Adipose tissue (tissue), 3 donors: Measurements from ENCODE around the gene LYRM7. TPM values are rescaled to one million over a fixed set of nuclear protein-coding genes. Genes with fewer than 3 reads are reported as not detected.
"Not testable (repeated sequence)": the region's sequence is repeated elsewhere in the genome, so short reads cannot be mapped to it uniquely, and the experiment has no call there.

Experiments
- H3K27ac ChIP-seq: one replicate; pipeline ENCODE4 v1.5.1; 2013; ENCODE audit warnings: low read depth, low read length
- WGBS, 3 donors: extraction: QIAGEN DNeasy Blood & Tissue Kit; methylation state at CpG; one replicate each; pipeline ENCODE4 v1.1.7; 2013; 5-methylcytosine and 5-hydroxymethylcytosine counted together
- polyA plus RNA-seq, 3 donors: library from polyadenylated mRNA; stranded (reverse); fragments of 200-250 nt; gene quantifications; one replicate each; pipeline ENCODE4 v1.2.3, GENCODE V29; 2013
- donor health status: healthy with polysubstance abuse.
- donor health status: Bipolar disorder and iron deficiency.
- donor health status: healthy.

The LYRM7 gene
- polyA plus RNA-seq, 3 donors = 2.0 to 6.6 (median 4.6) TPM

GRCh38 chr5:131242728-131243255 is 72.0 kb downstream of the LYRM7 start:
- no peak overlapping the region for H3K27ac ChIP-seq

GRCh38 chr5:131245312-131245711 is 74.6 kb downstream of the LYRM7 start:
- no peak overlapping the region for H3K27ac ChIP-seq

- no peak overlapping the region for H3K27ac ChIP-seq
- 93 to 96% (median 94%) methylated on average over 2 of the region's 2 CpGs for WGBS, 3 donors
Measured at GRCh38 chr5:131245948-131246347, 75.2 kb downstream of the LYRM7 start.

GRCh38 chr5:131246504-131246903 is 75.8 kb downstream of the LYRM7 start:
- 93 to 95% (median 94%) methylated on average over 4 of the region's 4 CpGs for WGBS, 3 donors
- H3K27ac ChIP-seq = no peak overlapping the region

GRCh38 chr5:131250751-131251475 is 80.2 kb downstream of the LYRM7 start:
- WGBS, 3 donors = 72 to 87% (median 77%) methylated on average over 3 of the region's 3 CpGs

GRCh38 chr5:131252824-131253171 is 82.1 kb downstream of the LYRM7 start:
- no peak overlapping the region for H3K27ac ChIP-seq
- WGBS, 3 donors = 31 to 65% (median 46%) methylated on average over 6 of the region's 6 CpGs

More at GRCh38 chr5:131250751-131251475, 80.2 kb downstream of the LYRM7 start:
- H3K27ac ChIP-seq = no peak overlapping the region

GRCh38 chr5:131254025-131254424 is 83.3 kb downstream of the LYRM7 start:
- 85 to 94% (median 88%) methylated on average over 10 of the region's 10 CpGs for WGBS, 3 donors
- H3K27ac ChIP-seq = not testable (repeated sequence)

GRCh38 chr5:131254741-131255140 is 84.0 kb downstream of the LYRM7 start:
- 82 to 91% (median 87%) methylated on average over 2 of the region's 2 CpGs for WGBS, 3 donors
- no peak overlapping the region for H3K27ac ChIP-seq

Other genes with a start within 250 kb of the LYRM7 start
- gene HINT1, start 5.7 kb upstream of the LYRM7 start, polyA plus RNA-seq = 100 to 1,000 TPM; 130 to 265 (median 218) TPM
- gene CDC42SE2, start 93.1 kb downstream of the LYRM7 start, polyA plus RNA-seq = 10 to 100 TPM; 10.2 to 14.7 (median 14.7) TPM